ENCODE data around the gene GATD1.

- no peak for TF ChIP-seq CTCF (IDR thresholded peaks at IDR 0.05)
- no peak for TF ChIP-seq POLR2A (IDR thresholded peaks at IDR 0.05)
Observed at GRCh38 chr11:727281-727701, 50.0 kb downstream of the GATD1 start.
